ENCODE measurements around the gene MYDGF.
"Not testable (repeated sequence)": the region's sequence is repeated elsewhere in the genome, so short reads cannot be mapped to it uniquely, and the experiment has no call there.

MYDGF gene

GRCh38 chr19:4700693-4700970 is 30.5 kb upstream of the MYDGF start:
- no peak for DNase-seq (ENCODE audit: low read depth in 2 of 2)

- no peak for DNase-seq (ENCODE audit: low read depth in 2 of 2)
These were observed 29.9 kb upstream of the MYDGF start for GRCh38 chr19:4699826-4700692.

- DNase-seq (ENCODE audit: low read depth in 2 of 2) = no peak
These were observed 27.2 kb upstream of the MYDGF start for GRCh38 chr19:4697304-4697703.

GRCh38 chr19:4695224-4695731 is 25.1 kb upstream of the MYDGF start:
- no peak for DNase-seq (ENCODE audit: low read depth in 2 of 2)

- no peak for DNase-seq (ENCODE audit: low read depth in 2 of 2)
These were observed 24.3 kb upstream of the MYDGF start for GRCh38 chr19:4694211-4694987.

GRCh38 chr19:4693471-4694121 is 23.5 kb upstream of the MYDGF start:
- no peak for DNase-seq (ENCODE audit: low read depth in 2 of 2)

GRCh38 chr19:4693078-4693350 is 22.9 kb upstream of the MYDGF start:
- DNase-seq (ENCODE audit: low read depth in 2 of 2) = no peak

GRCh38 chr19:4692251-4693077 is 22.3 kb upstream of the MYDGF start:
- DNase-seq (ENCODE audit: low read depth in 2 of 2) = no peak

GRCh38 chr19:4691373-4691772 is 21.2 kb upstream of the MYDGF start:
- DNase-seq (ENCODE audit: low read depth in 2 of 2) = no peak

GRCh38 chr19:4690361-4690760 is 20.2 kb upstream of the MYDGF start:
- DNase-seq (ENCODE audit: low read depth in 2 of 2) = no peak

GRCh38 chr19:4689403-4689802 is 19.3 kb upstream of the MYDGF start:
- no peak for DNase-seq (ENCODE audit: low read depth in 2 of 2)

- DNase-seq (ENCODE audit: low read depth in 2 of 2) = no peak
These were observed 18.4 kb upstream of the MYDGF start for GRCh38 chr19:4688587-4688986.

GRCh38 chr19:4687396-4687795 is 17.3 kb upstream of the MYDGF start:
- DNase-seq (ENCODE audit: low read depth in 2 of 2) = no peak

- DNase-seq (ENCODE audit: low read depth in 2 of 2) = no peak
These were observed 16.6 kb upstream of the MYDGF start for GRCh38 chr19:4686700-4687099.

- DNase-seq (ENCODE audit: low read depth in 2 of 2) = no peak
These were observed 14.4 kb upstream of the MYDGF start for GRCh38 chr19:4684312-4685095.

GRCh38 chr19:4682417-4683200 is 12.5 kb upstream of the MYDGF start:
- no peak for DNase-seq (ENCODE audit: low read depth in 2 of 2)

GRCh38 chr19:4680021-4680420 is 9.9 kb upstream of the MYDGF start:
- DNase-seq (ENCODE audit: low read depth in 2 of 2) = not testable (repeated sequence)

- DNase-seq (ENCODE audit: low read depth in 2 of 2) = no peak
These were observed 9.0 kb upstream of the MYDGF start for GRCh38 chr19:4678881-4679790.

Measured in stimulated activated CD8-positive, alpha-beta memory T cell treated with anti-CD3 and anti-CD28 coated beads, Interleukin-15, amount 100 ng/mL, for 4 hours (primary cell).